LNCaP clone FGC (cell line): ENCODE measurements around the gene SIKE1.
A peak's percentile ranks its signal among the peaks of the same experiment; 100 is the strongest.
"Not testable (repeated sequence)": the region's sequence is repeated elsewhere in the genome, so short reads cannot be mapped to it uniquely, and the experiment has no call there.

ENCODE experiments used
- DNase-seq: peaks from one replicate; pipeline ENCODE4 v3.0.0-alpha.2; 2011; ENCODE audit warnings: low read depth
- H3K4me3 ChIP-seq: 2 replicates; pipeline ENCODE4 v1.5.1; 2011; ENCODE audit warnings: mild to moderate bottlenecking, low read depth, low read length, control low read depth
- CTCF ChIP-seq: IDR thresholded peaks from 2 replicates; pipeline ENCODE4 v1.5.1; 2012; ENCODE audit warnings: mild to moderate bottlenecking; ENCODE audit not compliant: control insufficient read depth, insufficient read depth; ENCODE audit errors: extremely low read depth

The SIKE1 gene

GRCh38 chr1:114780344-114781226 lies at the start of gene SIKE1:
Gene SIKE1, minus strand, starts transcription at chr1:114780685. Its CDS starts 78 bp downstream, at chr1:114780607.
- peak; percentile 93 for DNase-seq
- no peak for TF ChIP-seq CTCF
- H3K4me3 ChIP-seq: peak within 1 kb of the TSS; percentile 96

GRCh38 chr1:114830075-114830474 lies 49.6 kb upstream of the SIKE1 start:
- DNase-seq, H3K4me3 ChIP-seq: not testable (repeated sequence)

- no peak for TF ChIP-seq CTCF
- DNase-seq: no peak
- H3K4me3 ChIP-seq: no peak overlapping the region
Measured at GRCh38 chr1:114828251-114828650, 47.8 kb upstream of the SIKE1 start.

GRCh38 chr1:114821978-114822377 lies 41.5 kb upstream of the SIKE1 start:
- no peak overlapping the region for H3K4me3 ChIP-seq
- TF ChIP-seq CTCF: no peak
- DNase-seq: no peak

- TF ChIP-seq CTCF: no peak
- no peak overlapping the region for H3K4me3 ChIP-seq
- no peak for DNase-seq
Measured at GRCh38 chr1:114820392-114820791, 39.9 kb upstream of the SIKE1 start.

GRCh38 chr1:114819869-114820268 lies 39.4 kb upstream of the SIKE1 start:
- TF ChIP-seq CTCF: no peak
- no peak overlapping the region for H3K4me3 ChIP-seq
- no peak for DNase-seq

GRCh38 chr1:114804449-114804848 lies 24.0 kb upstream of the SIKE1 start:
- not testable (repeated sequence) for DNase-seq, H3K4me3 ChIP-seq

GRCh38 chr1:114803001-114803400 lies 22.5 kb upstream of the SIKE1 start:
- H3K4me3 ChIP-seq: no peak overlapping the region
- no peak for TF ChIP-seq CTCF
- DNase-seq: no peak
